PFSK-1 (cell line): ENCODE data around the gene RABIF.

Experiments
- FOXP2 ChIP-seq: optimal IDR thresholded peaks from 2 replicates; pipeline ENCODE3; 2011; ENCODE audit warnings: borderline replicate concordance, control low read depth, inconsistent platforms; ENCODE audit not compliant: insufficient read depth; ENCODE audit errors: extremely low read length, extremely low read depth
- POLR2AphosphoS5 ChIP-seq: IDR thresholded peaks from 2 replicates; pipeline ENCODE4 v1.6.1; 2012; ENCODE audit warnings: low read depth, mild to moderate bottlenecking, control low read depth, low read length, moderate library complexity
- REST ChIP-seq, 2 experiments: IDR thresholded peaks; 2 replicates each; pipeline versions ENCODE4 v1.6.1 to v1.8.0; 2011 to 2012; ENCODE audit warnings: low read depth in 2 of 2, low read length in 2 of 2, control low read depth in 1 of 2, inconsistent platforms in 1 of 2, mild to moderate bottlenecking in 1 of 2, moderate library complexity in 1 of 2; ENCODE audit not compliant: insufficient read depth in 1 of 2
- SIN3A ChIP-seq: IDR thresholded peaks from 2 replicates; pipeline ENCODE4 v1.6.1; 2012; ENCODE audit warnings: mild to moderate bottlenecking, low read length, moderate library complexity, borderline replicate concordance; ENCODE audit not compliant: insufficient read depth
- TAF1 ChIP-seq: IDR thresholded peaks from 2 replicates; pipeline ENCODE4 v1.6.1; 2012; ENCODE audit warnings: low read length, control low read depth, borderline replicate concordance; ENCODE audit not compliant: insufficient read depth

Gene RABIF

GRCh38 chr1:202858789-202859414, 30.0 kb downstream of the RABIF start:
- TF ChIP-seq REST (IDR thresholded peaks at IDR 0.05; ENCODE audit: insufficient read depth in 1 of 2, low read depth in 2 of 2, low read length in 2 of 2): no peak
- TF ChIP-seq FOXP2: no peak
- no peak for TF ChIP-seq POLR2AphosphoS5
- TF ChIP-seq TAF1: no peak
- TF ChIP-seq SIN3A: no peak

- TF ChIP-seq FOXP2: no peak
These were observed 30.6 kb downstream of the RABIF start for GRCh38 chr1:202858331-202858730.

- no peak for TF ChIP-seq POLR2AphosphoS5
- no peak for TF ChIP-seq REST (IDR thresholded peaks at IDR 0.05; ENCODE audit: insufficient read depth in 1 of 2, low read depth in 2 of 2, low read length in 2 of 2)
- no peak for TF ChIP-seq FOXP2
- TF ChIP-seq SIN3A: no peak
- no peak for TF ChIP-seq TAF1
These were observed 31.8 kb downstream of the RABIF start for GRCh38 chr1:202857136-202857610.

- TF ChIP-seq POLR2AphosphoS5: no peak
- TF ChIP-seq TAF1: no peak
- no peak for TF ChIP-seq FOXP2
- TF ChIP-seq SIN3A: no peak
- TF ChIP-seq REST (IDR thresholded peaks at IDR 0.05; ENCODE audit: insufficient read depth in 1 of 2, low read depth in 2 of 2, low read length in 2 of 2): no peak
These were observed 32.9 kb downstream of the RABIF start for GRCh38 chr1:202856014-202856413.

- TF ChIP-seq TAF1: no peak
- TF ChIP-seq FOXP2: no peak
- TF ChIP-seq REST (IDR thresholded peaks at IDR 0.05; ENCODE audit: insufficient read depth in 1 of 2, low read depth in 2 of 2, low read length in 2 of 2): no peak
- TF ChIP-seq SIN3A: no peak
- no peak for TF ChIP-seq POLR2AphosphoS5
These were observed 34.2 kb downstream of the RABIF start for GRCh38 chr1:202854787-202855186.
